Purkinje cell (primary cell): Measurements from ENCODE around the gene GNL3. TPM values are rescaled to one million over a fixed set of nuclear protein-coding genes. Genes with fewer than 3 reads are reported as not detected.

Experiments used
- polyA plus RNA-seq: library from polyadenylated mRNA; unstranded; fragments of >200 nt; fragmentation: Nextera tagmentation; gene quantifications from 2 replicates; pipeline ENCODE4 v1.2.1, GENCODE V29; 2014

Gene GNL3
- 103 and 104 TPM in 2 replicates for polyA plus RNA-seq

GRCh38 chr3:52685709-52686691 lies at the start of gene GNL3, which contains the start of gene PBRM1:
Gene GNL3 (plus strand): TSS chr3:52686032. CDS start chr3:52686093, 61 bp downstream.
Gene PBRM1 (minus strand): TSS chr3:52685913.

GRCh38 chr3:52705688-52706686 lies 20.2 kb downstream of the GNL3 start, which contains the start of the genes GLT8D1 and SPCS1:
Gene GLT8D1 (minus strand): TSS chr3:52705791. CDS start chr3:52700460, 5,331 bp downstream.
Gene SPCS1 (plus strand): TSS chr3:52706106. CDS start chr3:52706247, 141 bp downstream.

Other genes with a start within 250 kb of the GNL3 start
- gene SEMA3G, start 240.9 kb upstream of the GNL3 start, polyA plus RNA-seq = 0.20 TPM in 1 of 2 replicates, not detected in the other
- gene TNNC1, start 232.0 kb upstream of the GNL3 start, polyA plus RNA-seq = 0.71 TPM in 1 of 2 replicates, not detected in the other
- 5.5 and 9.7 TPM in 2 replicates for gene NISCH, start 230.4 kb upstream of the GNL3 start, polyA plus RNA-seq
- gene STAB1, start 190.7 kb upstream of the GNL3 start, polyA plus RNA-seq = not detected in 2 replicates
- gene NT5DC2, start 152.2 kb upstream of the GNL3 start, polyA plus RNA-seq = 0.76 and 3.4 TPM in 2 replicates
- 39.2 and 65.0 TPM in 2 replicates for gene UQCC5, start 149.4 kb upstream of the GNL3 start, polyA plus RNA-seq
- 10.5 and 16.0 TPM in 2 replicates for gene PBRM1, start 119 bp upstream of the GNL3 start, polyA plus RNA-seq
- gene GLT8D1, start 19.8 kb downstream of the GNL3 start, polyA plus RNA-seq = 39.4 and 60.3 TPM in 2 replicates
- gene SPCS1, start 20.1 kb downstream of the GNL3 start, polyA plus RNA-seq = 1,299 and 1,545 TPM in 2 replicates
- gene NEK4, start 84.9 kb downstream of the GNL3 start, polyA plus RNA-seq = 3.9 and 8.5 TPM in 2 replicates
- not detected in 2 replicates for gene ITIH1, start 91.6 kb downstream of the GNL3 start, polyA plus RNA-seq
- not detected in 2 replicates for gene ITIH3, start 108.8 kb downstream of the GNL3 start, polyA plus RNA-seq
- gene ITIH4, start 144.6 kb downstream of the GNL3 start, polyA plus RNA-seq = 0.39 and 2.6 TPM in 2 replicates
- 4.2 and 7.6 TPM in 2 replicates for gene MUSTN1, start 149.0 kb downstream of the GNL3 start, polyA plus RNA-seq
- 1.6 and 1.8 TPM in 2 replicates for gene STIMATE, start 211.5 kb downstream of the GNL3 start, polyA plus RNA-seq